IPS-15b (cell line): ENCODE measurements around the gene OBI1.
A peak's percentile ranks its signal among the peaks of the same experiment; 100 is the strongest.
"Not testable (repeated sequence)": the region's sequence is repeated elsewhere in the genome, so short reads cannot be mapped to it uniquely, and the experiment has no call there.

Source experiments
- H3K27me3 ChIP-seq: one replicate; pipeline ENCODE4 v1.6.1; 2013; ENCODE audit warnings: low read length; ENCODE audit not compliant: control insufficient read depth, insufficient read depth
- H3K36me3 ChIP-seq: one replicate; pipeline ENCODE4 v1.6.1; 2013; ENCODE audit warnings: low read length; ENCODE audit not compliant: control insufficient read depth, insufficient read depth
- H3K4me1 ChIP-seq: one replicate; pipeline ENCODE4 v1.6.1; 2013; ENCODE audit warnings: mild to moderate bottlenecking, low read length; ENCODE audit not compliant: control insufficient read depth, insufficient read depth
- H3K4me3 ChIP-seq: one replicate; pipeline ENCODE4 v1.5.1; 2013; ENCODE audit warnings: low read depth, low read length
- H3K9ac ChIP-seq: one replicate; pipeline ENCODE4 v1.6.1; 2013; ENCODE audit warnings: low read depth, mild to moderate bottlenecking, low read length
- H3K9me3 ChIP-seq: one replicate; pipeline ENCODE4 v1.6.1; 2013; ENCODE audit warnings: mild to moderate bottlenecking, low read length; ENCODE audit not compliant: control insufficient read depth, insufficient read depth

The OBI1 gene

GRCh38 chr13:78662467-78662866 lies 3.5 kb upstream of the OBI1 start:
- no peak overlapping the region for H3K9ac ChIP-seq
- no peaks in the 10 kb centered on the region for H3K36me3 ChIP-seq
- H3K4me3 ChIP-seq, result no peak overlapping the region
- no peaks in the 10 kb centered on the region for H3K9me3 ChIP-seq
- H3K4me1 ChIP-seq, result peaks cover 13% of the 10 kb centered on the region
- no peaks in the 10 kb centered on the region for H3K27me3 ChIP-seq

- Histone ChIP-seq H3K9me3 (no peaks in the 10 kb centered on the region), H3K9ac (no peak overlapping the region), H3K27me3 (no peaks in the 10 kb centered on the region), H3K4me3 (peak overlapping the region; percentile 90), H3K4me1 (peaks cover 17% of the 10 kb centered on the region), H3K36me3 (no peaks in the 10 kb centered on the region)
Measured at GRCh38 chr13:78660495-78660857, 1.5 kb upstream of the OBI1 start.

GRCh38 chr13:78659732-78660494 lies 958 bp upstream of the OBI1 start:
- Histone ChIP-seq H3K9ac (peak overlapping the region; percentile 82), H3K4me3 (peak overlapping the region; percentile 90), H3K27me3 (no peaks in the 10 kb centered on the region), H3K36me3 (no peaks in the 10 kb centered on the region), H3K9me3 (no peaks in the 10 kb centered on the region), H3K4me1 (peaks cover 23% of the 10 kb centered on the region)

- no peaks in the 10 kb centered on the region for H3K27me3 ChIP-seq
Measured at GRCh38 chr13:78659450-78659730, 435 bp upstream of the OBI1 start.

GRCh38 chr13:78657699-78658629 lies 991 bp downstream of the OBI1 start:
- Histone ChIP-seq H3K9me3 (no peaks in the 10 kb centered on the region), H3K9ac (peak overlapping the region; percentile 80), H3K4me1 (peaks cover 23% of the 10 kb centered on the region), H3K27me3 (no peaks in the 10 kb centered on the region), H3K4me3 (peak overlapping the region; percentile 90), H3K36me3 (no peaks in the 10 kb centered on the region)

More at GRCh38 chr13:78659450-78659730, 435 bp upstream of the OBI1 start:
- H3K9me3 ChIP-seq, result no peaks in the 10 kb centered on the region
- no peaks in the 10 kb centered on the region for H3K36me3 ChIP-seq
- peaks cover 25% of the 10 kb centered on the region for H3K4me1 ChIP-seq
- peak overlapping the region; percentile 82 for H3K9ac ChIP-seq
- peak overlapping the region; percentile 90 for H3K4me3 ChIP-seq

- H3K4me3 ChIP-seq, result no peak overlapping the region
- H3K36me3 ChIP-seq, result no peaks in the 10 kb centered on the region
- H3K4me1 ChIP-seq, result peaks cover 35% of the 10 kb centered on the region
- H3K27me3 ChIP-seq, result no peaks in the 10 kb centered on the region
- H3K9me3 ChIP-seq, result no peaks in the 10 kb centered on the region
- no peak overlapping the region for H3K9ac ChIP-seq
Measured at GRCh38 chr13:78655906-78656305, 3.0 kb downstream of the OBI1 start.

- no peak overlapping the region for H3K9ac ChIP-seq
- H3K4me1 ChIP-seq, result peaks cover 38% of the 10 kb centered on the region
- no peaks in the 10 kb centered on the region for H3K9me3 ChIP-seq
- H3K27me3 ChIP-seq, result no peaks in the 10 kb centered on the region
- H3K36me3 ChIP-seq, result no peaks in the 10 kb centered on the region
- no peak overlapping the region for H3K4me3 ChIP-seq
Measured at GRCh38 chr13:78655007-78655406, 3.9 kb downstream of the OBI1 start.

GRCh38 chr13:78652651-78653050 lies 6.3 kb downstream of the OBI1 start:
- no peaks in the 10 kb centered on the region for H3K27me3 ChIP-seq
- H3K9me3 ChIP-seq, result no peaks in the 10 kb centered on the region
- no peak overlapping the region for H3K4me3 ChIP-seq
- peaks cover 33% of the 10 kb centered on the region for H3K4me1 ChIP-seq
- H3K9ac ChIP-seq, result no peak overlapping the region
- H3K36me3 ChIP-seq, result no peaks in the 10 kb centered on the region

GRCh38 chr13:78650717-78651083 lies 8.3 kb downstream of the OBI1 start:
- Histone ChIP-seq H3K36me3 (no peaks in the 10 kb centered on the region), H3K9me3 (no peaks in the 10 kb centered on the region), H3K4me1 (peaks cover 32% of the 10 kb centered on the region), H3K9ac (no peak overlapping the region), H3K4me3 (no peak overlapping the region), H3K27me3 (no peaks in the 10 kb centered on the region)

- Histone ChIP-seq H3K9ac (no peak overlapping the region), H3K4me3 (no peak overlapping the region), H3K9me3 (no peaks in the 10 kb centered on the region), H3K36me3 (no peaks in the 10 kb centered on the region), H3K4me1 (peaks cover 28% of the 10 kb centered on the region), H3K27me3 (no peaks in the 10 kb centered on the region)
Measured at GRCh38 chr13:78649997-78650716, 8.8 kb downstream of the OBI1 start.

GRCh38 chr13:78647109-78647678 lies 11.8 kb downstream of the OBI1 start:
- H3K9ac ChIP-seq, H3K36me3 ChIP-seq, H3K27me3 ChIP-seq, H3K4me3 ChIP-seq, H3K9me3 ChIP-seq: not testable (repeated sequence)
- H3K4me1 ChIP-seq, result peaks cover 21% of the 10 kb centered on the region
